H9 (cell line): Measurements from ENCODE around the gene PSMA2. TPM values are rescaled to one million over a fixed set of nuclear protein-coding genes. Genes with fewer than 3 reads are reported as not detected.

Experiments
- DNase-seq: peaks from one replicate; pipeline ENCODE4 v3.0.0-alpha.2; 2017
- H2AFZ ChIP-seq: one replicate; pipeline ENCODE4 v1.6.1; 2013; ENCODE audit warnings: mild to moderate bottlenecking, low read length, control low read depth, moderate library complexity
- H2AK5ac ChIP-seq: 2 replicates; pipeline ENCODE4 v1.6.1; 2013; ENCODE audit warnings: low read length, control low read depth, mixed read lengths; ENCODE audit not compliant: insufficient read length
- H2BK120ac ChIP-seq: one replicate; pipeline ENCODE4 v1.6.1; 2013; ENCODE audit warnings: low read depth, mild to moderate bottlenecking, low read length, control low read depth, inconsistent platforms; ENCODE audit not compliant: poor library complexity, severe bottlenecking
- H2BK12ac ChIP-seq: 2 replicates; pipeline ENCODE4 v1.6.1; 2013; ENCODE audit warnings: low read length, control low read depth, mixed read lengths, low read depth; ENCODE audit not compliant: insufficient read length
- H2BK15ac ChIP-seq: 2 replicates; pipeline ENCODE4 v1.6.1; 2013; ENCODE audit warnings: low read depth, low read length, control low read depth
- H2BK20ac ChIP-seq: one replicate; pipeline ENCODE4 v1.6.1; 2013; ENCODE audit warnings: low read depth, mild to moderate bottlenecking, low read length, control low read depth, inconsistent platforms; ENCODE audit not compliant: poor library complexity, severe bottlenecking
- H2BK5ac ChIP-seq: 2 replicates; pipeline ENCODE4 v1.6.1; 2013; ENCODE audit warnings: low read length, control low read depth, mixed read lengths; ENCODE audit not compliant: insufficient read length
- H3K14ac ChIP-seq: 2 replicates; pipeline ENCODE4 v1.6.1; 2013; ENCODE audit warnings: low read length, control low read depth; ENCODE audit not compliant: insufficient read depth
- H3K18ac ChIP-seq: 2 replicates; pipeline ENCODE4 v1.6.1; 2013; ENCODE audit warnings: low read depth, mild to moderate bottlenecking, mixed read lengths, low read length, control low read depth; ENCODE audit not compliant: insufficient read length
- H3K23ac ChIP-seq: 2 replicates; pipeline ENCODE4 v1.6.1; 2013; ENCODE audit warnings: low read length, control low read depth, mixed read lengths, low read depth; ENCODE audit not compliant: insufficient read length
- H3K23me2 ChIP-seq: 2 replicates; pipeline ENCODE4 v1.6.1; 2013; ENCODE audit warnings: low read depth, mild to moderate bottlenecking, mixed read lengths, low read length, control low read depth; ENCODE audit not compliant: insufficient read length, poor library complexity, severe bottlenecking
- H3K27ac ChIP-seq: 2 replicates; pipeline ENCODE4 v1.5.1; 2013; ENCODE audit warnings: low read length, control low read depth, mixed read lengths, low read depth; ENCODE audit not compliant: insufficient read length
- H3K27me3 ChIP-seq: 2 replicates; pipeline ENCODE4 v1.6.1; 2013; ENCODE audit warnings: low read length, control low read depth, inconsistent platforms; ENCODE audit not compliant: insufficient read depth
- H3K4ac ChIP-seq: 2 replicates; pipeline ENCODE4 v1.6.1; 2013; ENCODE audit warnings: low read depth, mild to moderate bottlenecking, control low read depth, inconsistent platforms, low read length, moderate library complexity
- H3K4me1 ChIP-seq: 2 replicates; pipeline ENCODE4 v1.6.1; 2013; ENCODE audit warnings: low read length, control low read depth, inconsistent platforms; ENCODE audit not compliant: insufficient read depth
- H3K4me2 ChIP-seq: 2 replicates; pipeline ENCODE4 v1.6.1; 2013; ENCODE audit warnings: low read length, control low read depth, mixed read lengths; ENCODE audit not compliant: insufficient read length, insufficient read depth
- H3K56ac ChIP-seq: 2 replicates; pipeline ENCODE4 v1.6.1; 2013; ENCODE audit warnings: low read depth, mild to moderate bottlenecking, mixed read lengths, low read length, control low read depth; ENCODE audit not compliant: insufficient read length
- H3K79me1 ChIP-seq: 2 replicates; pipeline ENCODE4 v1.6.1; 2013; ENCODE audit warnings: low read depth, mild to moderate bottlenecking, moderate library complexity, low read length, control low read depth, inconsistent platforms; ENCODE audit not compliant: insufficient read depth, poor library complexity, severe bottlenecking
- H3K79me2 ChIP-seq: 2 replicates; pipeline ENCODE4 v1.6.1; 2013; ENCODE audit warnings: low read length, control low read depth, inconsistent platforms; ENCODE audit not compliant: insufficient read depth
- H3K9ac ChIP-seq: 2 replicates; pipeline ENCODE4 v1.6.1; 2013; ENCODE audit warnings: low read length, control low read depth, mixed read lengths; ENCODE audit not compliant: insufficient read length; ENCODE audit errors: extremely low read depth
- H3K9me3 ChIP-seq: one replicate; pipeline ENCODE4 v1.6.1; 2013; ENCODE audit warnings: low read depth, low read length, inconsistent platforms; ENCODE audit not compliant: control insufficient read depth
- H3T11ph ChIP-seq: one replicate; pipeline ENCODE4 v1.6.1; 2013; ENCODE audit warnings: mild to moderate bottlenecking, low read length, control low read depth, inconsistent platforms
- H4K20me1 ChIP-seq: one replicate; pipeline ENCODE4 v1.6.1; 2013; ENCODE audit not compliant: control insufficient read depth, insufficient read length, insufficient read depth
- H4K5ac ChIP-seq: 2 replicates; pipeline ENCODE4 v1.6.1; 2013; ENCODE audit warnings: low read depth, mild to moderate bottlenecking, mixed read lengths, low read length, control low read depth; ENCODE audit not compliant: insufficient read length
- H4K8ac ChIP-seq: replicated peaks from 2 replicates; pipeline ENCODE4 v1.6.1; 2013; ENCODE audit warnings: low read length, control low read depth, mixed read lengths, low read depth; ENCODE audit not compliant: insufficient read length
- H4K91ac ChIP-seq: 2 replicates; pipeline ENCODE4 v1.6.1; 2013; ENCODE audit warnings: low read depth, mild to moderate bottlenecking, moderate library complexity, mixed read lengths, low read length, control low read depth; ENCODE audit not compliant: insufficient read length
- H3K27ac Mint-ChIP-seq, 3 experiments: 2 replicates in 2 of 3; 3 replicates in 1 of 3; pipeline ENCODE4 v1.8.0; 2020 to 2021; ENCODE audit warnings: mixed read lengths in 3 of 3, mild to moderate bottlenecking in 1 of 3, moderate library complexity in 1 of 3
- H3K27me3 Mint-ChIP-seq: 2 replicates; pipeline ENCODE4 v1.8.0; 2021; ENCODE audit warnings: low read depth, mild to moderate bottlenecking, moderate library complexity, mixed read lengths
- H3K36me3 Mint-ChIP-seq, 3 experiments: 2 replicates in 2 of 3; 3 replicates in 1 of 3; pipeline ENCODE4 v1.8.0; 2020 to 2021; ENCODE audit warnings: low read depth in 3 of 3, mixed read lengths in 3 of 3; ENCODE audit not compliant: insufficient read depth in 1 of 3
- H3K4me1 Mint-ChIP-seq, 2 experiments: 2 replicates each; pipeline ENCODE4 v1.8.0; 2020; ENCODE audit warnings: mixed read lengths in 2 of 2
- H3K4me3 Mint-ChIP-seq, 2 experiments: 2 replicates in 1 of 2; 3 replicates in 1 of 2; pipeline ENCODE4 v1.8.0; 2020 to 2021; ENCODE audit warnings: mild to moderate bottlenecking in 2 of 2, mixed read lengths in 2 of 2, moderate library complexity in 1 of 2
- H3K9me3 Mint-ChIP-seq, 2 experiments: 2 replicates in 1 of 2; 3 replicates in 1 of 2; pipeline ENCODE4 v1.8.0; 2020; ENCODE audit warnings: mild to moderate bottlenecking in 2 of 2, mixed read lengths in 2 of 2, moderate library complexity in 1 of 2
- CTCF ChIP-seq: fragments of 200-600 bp; sonication (generic); conservative IDR thresholded peaks from 3 replicates; pipeline ENCODE4 v1.8.0; 2021; ENCODE audit warnings: antibody characterized with exemption, mild to moderate bottlenecking
- WGBS: extraction: QIAGEN DNeasy Blood & Tissue Kit; methylation state at CpG from one replicate; pipeline ENCODE4 v1.1.7; 2013; ENCODE audit warnings: missing lambda C conversion rate, low lambda C conversion rate, mixed read lengths; ENCODE audit not compliant: insufficient read length; ENCODE audit errors: extremely low coverage; 5-methylcytosine and 5-hydroxymethylcytosine counted together
- total RNA-seq: library from RNA; stranded (reverse); gene quantifications from 2 replicates; pipeline ENCODE4 v1.2.1, GENCODE V29; 2021

The PSMA2 gene
- total RNA-seq, 1 experiment from 2014 or later: 227 TPM

GRCh38 chr7:42947521-42947920 lies 15.5 kb upstream of the PSMA2 start:
- H3K18ac ChIP-seq: no peak overlapping the region
- no peak for DNase-seq
- no peak overlapping the region for H3K23ac ChIP-seq
- H2BK20ac ChIP-seq: no peak overlapping the region
- H3K79me1 ChIP-seq: no peaks in the 10 kb centered on the region
- whole genome bisulfite sequencing: no CpG with 5 or more reads among the region's 2 CpGs
- no peak overlapping the region for H4K8ac ChIP-seq
- no peaks in the 10 kb centered on the region for H3K4me1 ChIP-seq
- no peak overlapping the region for H3K27ac ChIP-seq
- H4K20me1 ChIP-seq: no peaks in the 10 kb centered on the region
- H2AK5ac ChIP-seq: no peak overlapping the region
- H3K14ac ChIP-seq: no peak overlapping the region
- Mint-ChIP-seq H3K9me3 (0 out of 5 replicates have a peak, but pooled peaks cover 0 to 2% of the 10 kb centered on the region in 2 experiments), H3K27ac (no peak overlapping the region), H3K27me3 (no peaks in the 10 kb centered on the region), H3K36me3 (peaks cover 0 to 2% (median 0%) of the 10 kb centered on the region in 3 experiments; a peak in 1 of 7 replicates), H3K4me1 (peaks cover 3 to 9% of the 10 kb centered on the region in 2 experiments; a peak in 3 of 4 replicates), H3K4me3 (no peak overlapping the region)
- no peaks in the 10 kb centered on the region for H3K27me3 ChIP-seq
- H3K4me2 ChIP-seq: no peak overlapping the region
- no peaks in the 10 kb centered on the region for H3K79me2 ChIP-seq
- no peak overlapping the region for H3K9ac ChIP-seq
- no peak overlapping the region for H3K56ac ChIP-seq
- H3K4ac ChIP-seq: no peak overlapping the region
- H2BK12ac ChIP-seq: no peak overlapping the region
- no peak for TF ChIP-seq CTCF
- H2BK15ac ChIP-seq: no peak overlapping the region
- no peak overlapping the region for H3T11ph ChIP-seq
- no peaks in the 10 kb centered on the region for H3K9me3 ChIP-seq
- H2BK120ac ChIP-seq: no peak overlapping the region
- no peak overlapping the region for H2BK5ac ChIP-seq
- H4K5ac ChIP-seq: no peak overlapping the region
- no peak overlapping the region for H4K91ac ChIP-seq
- no peaks in the 10 kb centered on the region for H3K23me2 ChIP-seq
- H2AFZ ChIP-seq: no peak overlapping the region
